Stimulated activated CD4-positive, alpha-beta T cell treated with anti-CD3 and anti-CD28 coated beads, Interleukin-1b, Interleukin-23, amount 100 ng/mL, for 1 hour (primary cell): ENCODE measurements around the gene TAGLN2.
"Not testable (repeated sequence)": the region's sequence is repeated elsewhere in the genome, so short reads cannot be mapped to it uniquely, and the experiment has no call there.

ENCODE experiments used
- DNase-seq, 2 donors: peaks; one replicate each; pipeline ENCODE4 v3.0.0-alpha.2; 2020; ENCODE audit warnings: low read depth in 2 of 2

TAGLN2 gene

GRCh38 chr1:159921700-159922504 lies 3.4 kb downstream of the TAGLN2 start:
- no peak for DNase-seq

GRCh38 chr1:159921251-159921650 lies 4.1 kb downstream of the TAGLN2 start:
- no peak for DNase-seq

DNA sequence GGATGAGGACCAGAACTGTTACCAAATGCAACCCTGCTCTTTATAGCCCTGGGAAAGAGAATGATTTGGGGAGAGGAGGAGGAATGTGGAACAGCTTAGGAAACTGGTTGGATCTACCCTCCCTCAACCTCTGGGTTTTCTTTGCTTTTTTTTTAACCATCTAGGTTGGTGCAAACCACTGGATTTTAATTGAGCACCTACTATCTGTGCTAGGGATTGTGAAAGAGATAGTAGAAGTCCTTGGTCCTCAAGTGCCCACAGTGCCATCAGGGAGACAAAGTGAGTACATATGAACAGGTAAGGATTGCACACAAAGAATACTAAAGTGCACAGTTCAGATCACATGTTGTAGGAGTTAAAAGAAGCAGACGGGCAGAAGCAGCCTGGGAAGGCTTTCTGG lies 4.7 kb downstream of the TAGLN2 start:
- no peak for DNase-seq

DNA sequence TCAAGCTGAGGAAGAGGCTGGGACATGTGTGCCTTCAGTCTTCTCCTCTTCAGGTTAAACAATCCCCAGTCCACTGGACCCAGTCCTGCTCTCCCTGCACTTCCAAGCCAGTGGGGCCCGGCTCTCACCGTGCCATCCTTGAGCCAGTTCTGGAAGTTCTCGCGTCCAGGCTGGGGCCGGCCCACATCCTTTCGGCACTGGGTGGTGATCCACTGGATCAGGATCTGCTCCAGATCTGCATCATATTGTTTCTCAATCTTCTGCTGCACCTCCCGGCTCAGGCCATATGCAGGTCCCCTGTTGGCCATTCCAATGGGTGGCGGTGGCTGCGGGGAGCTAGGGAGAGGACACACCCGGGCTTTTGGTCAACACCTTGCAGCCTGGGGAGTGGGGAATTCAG lies 5.1 kb downstream of the TAGLN2 start:
- no peak for DNase-seq

- no peak for DNase-seq
These were observed 6.0 kb downstream of the TAGLN2 start for GRCh38 chr1:159919236-159919865.

- DNase-seq = no peak
These were observed 6.7 kb downstream of the TAGLN2 start for GRCh38 chr1:159918352-159919200.

DNA sequence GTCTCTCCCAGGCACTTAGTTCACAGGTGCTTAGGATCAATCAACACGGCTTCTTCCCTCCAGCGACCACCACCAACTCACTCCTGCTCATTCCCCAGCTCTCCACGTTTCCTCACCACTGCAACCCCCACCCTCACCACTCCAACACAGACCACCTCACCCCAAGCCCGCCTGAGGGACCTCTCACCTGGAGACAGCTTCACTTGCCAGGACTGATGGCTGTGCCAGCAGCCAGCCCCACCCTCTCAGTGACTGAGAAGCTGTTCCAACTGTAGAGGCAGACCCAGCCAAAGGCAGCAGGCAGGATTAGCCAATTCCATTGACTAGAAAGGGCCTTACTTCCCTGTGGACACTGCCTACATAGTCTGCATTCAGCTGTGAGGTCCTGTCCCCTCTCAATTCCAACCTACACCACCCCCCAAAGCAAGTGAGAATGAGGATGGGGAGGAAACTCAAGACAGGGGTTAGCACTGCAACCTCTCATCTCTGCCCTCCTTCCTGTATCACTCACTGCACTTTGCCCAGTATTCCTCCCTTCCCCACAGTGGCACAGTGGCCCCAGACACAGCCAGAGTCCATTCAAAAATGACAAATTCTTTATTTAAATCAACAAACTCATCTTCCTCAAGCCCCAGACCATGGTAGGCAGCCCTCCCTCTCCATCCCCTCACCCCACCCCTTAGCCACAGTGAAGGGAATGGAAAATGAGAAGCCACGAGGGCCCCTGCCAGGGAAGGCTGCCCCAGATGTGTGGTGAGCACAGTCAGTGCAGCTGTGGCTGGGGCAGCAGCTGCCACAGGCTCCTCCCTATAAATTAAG lies 7.6 kb downstream of the TAGLN2 start:
- no peak for DNase-seq

DNA sequence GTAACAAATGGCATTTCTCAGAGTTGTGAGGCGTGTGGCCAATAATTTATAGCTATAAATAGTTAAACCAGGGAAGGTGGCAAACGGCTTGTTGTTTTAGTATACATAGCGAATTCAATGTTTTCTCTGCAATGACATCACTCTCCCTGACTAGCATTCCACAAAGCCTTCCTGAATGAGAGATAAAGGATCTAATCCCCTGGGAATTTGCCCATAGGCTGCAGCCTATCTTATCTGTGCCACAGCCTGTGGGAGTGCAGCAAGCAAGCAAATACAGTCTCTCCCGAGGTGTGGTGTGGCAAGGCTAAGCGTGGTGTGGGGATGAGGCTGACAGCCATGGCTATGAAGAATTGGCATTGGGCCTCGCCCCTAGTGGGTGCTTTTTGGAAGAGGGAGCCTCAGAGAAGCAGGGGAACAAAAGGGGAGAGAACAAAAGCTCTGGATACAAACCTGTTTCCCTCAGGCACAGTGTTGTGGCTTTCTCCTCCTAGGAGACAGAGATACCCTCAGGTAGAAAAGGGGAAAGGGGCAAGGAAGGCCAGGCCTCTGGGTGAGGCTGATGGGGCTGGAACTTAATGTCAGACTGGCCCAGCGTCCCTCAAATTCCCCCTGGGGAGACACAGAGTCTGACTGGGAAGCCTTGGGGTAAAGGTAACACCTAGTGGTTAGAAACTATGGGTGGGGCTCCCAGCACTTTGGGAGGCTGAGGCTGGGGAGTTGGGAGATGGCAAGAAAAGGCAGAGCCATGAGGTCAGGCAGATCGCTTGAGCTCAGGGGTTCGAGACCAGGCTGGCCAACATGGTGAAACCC lies 8.9 kb downstream of the TAGLN2 start:
- no peak for DNase-seq

- no peak for DNase-seq
These were observed 9.6 kb downstream of the TAGLN2 start for GRCh38 chr1:159915571-159916241.

GRCh38 chr1:159914252-159915018 lies 10.9 kb downstream of the TAGLN2 start:
- no peak for DNase-seq

DNA sequence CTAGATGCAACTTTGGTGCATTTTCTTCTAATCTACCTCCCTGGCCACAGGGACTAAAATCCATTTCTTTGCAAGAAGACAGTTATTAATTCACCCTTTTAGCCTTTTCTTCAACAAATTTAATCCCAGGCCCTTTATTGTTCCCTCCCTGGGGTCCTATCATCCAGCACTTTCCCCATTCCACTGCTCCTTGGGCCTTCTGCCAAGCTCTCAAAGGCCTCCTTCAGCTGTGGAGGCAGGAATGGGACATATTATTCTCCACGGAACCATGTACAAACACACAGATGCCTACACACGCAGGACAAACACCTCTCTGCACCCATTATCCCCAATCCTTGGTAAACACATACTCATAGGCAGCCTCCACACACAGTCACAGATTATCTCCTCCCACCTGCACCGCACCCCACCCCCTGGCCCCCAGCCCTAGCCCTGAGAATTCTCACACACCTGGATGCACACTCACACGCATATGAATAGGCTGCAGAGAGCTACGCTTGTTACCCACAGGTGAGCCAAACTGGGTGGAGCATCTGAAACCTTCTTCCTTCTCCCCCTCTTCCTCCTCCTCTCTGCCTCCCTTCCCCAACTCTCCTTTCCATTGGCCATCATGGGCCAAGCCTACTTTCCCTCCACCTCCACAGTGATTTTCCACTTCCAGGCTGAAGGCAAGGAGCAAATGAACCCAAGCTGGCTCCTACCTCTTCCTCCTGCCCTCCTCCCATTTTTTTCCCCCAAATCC lies 11.7 kb downstream of the TAGLN2 start:
- DNase-seq = no peak

DNA sequence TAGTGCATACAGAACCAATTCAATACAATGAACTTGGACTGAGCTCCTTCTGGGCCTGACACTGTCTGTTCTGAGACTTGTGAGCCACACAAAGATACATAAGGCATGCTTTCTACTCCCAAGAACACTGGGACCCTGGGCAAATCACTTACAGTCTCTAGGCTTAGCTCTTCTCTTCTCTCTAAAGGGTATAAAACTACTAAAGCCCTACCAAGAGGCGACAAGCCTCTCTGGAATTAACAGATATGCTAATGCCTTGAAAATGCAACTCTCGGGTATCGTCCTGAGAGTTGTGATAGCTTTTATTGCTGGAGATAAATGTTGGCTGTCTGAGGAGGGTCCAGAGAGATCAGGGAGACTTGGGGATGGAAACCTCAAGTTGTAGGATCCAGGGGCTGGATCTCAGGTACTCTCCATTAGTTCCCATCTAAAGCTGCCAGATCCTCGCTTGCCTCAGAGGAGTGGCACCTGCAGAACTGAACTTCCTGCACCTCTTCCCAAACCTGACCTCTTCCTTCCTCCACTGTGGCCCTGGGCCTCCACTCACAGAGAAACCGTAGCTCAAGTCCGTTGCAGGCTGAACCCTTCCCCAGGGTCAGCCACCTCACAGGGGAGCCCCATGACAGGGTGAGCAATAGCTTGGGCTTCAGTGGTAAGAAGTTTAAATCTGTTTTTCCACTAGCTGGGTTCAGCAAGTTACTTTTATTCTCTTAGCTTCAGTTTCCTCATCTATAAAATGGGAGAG lies 13.8 kb downstream of the TAGLN2 start:
- no peak for DNase-seq

GRCh38 chr1:159908031-159908940 lies 17.0 kb downstream of the TAGLN2 start:
- no peak for DNase-seq

- no peak for DNase-seq
These were observed 18.3 kb downstream of the TAGLN2 start for GRCh38 chr1:159906960-159907359.

GRCh38 chr1:159904036-159904435 lies 21.3 kb downstream of the TAGLN2 start:
- not testable (repeated sequence) for DNase-seq

GRCh38 chr1:159902541-159902940 lies 22.8 kb downstream of the TAGLN2 start:
- DNase-seq = no peak
